Measurements from ENCODE around the gene CABLES1.

Gene CABLES1

GRCh38 chr18:23291456-23292205 is 156.3 kb downstream of the CABLES1 start:
- FAIRE-seq (no peak), DNase-seq (ENCODE audit: insufficient read length, low spot score) (no peak)
- TF ChIP-seq, protein P1, sequence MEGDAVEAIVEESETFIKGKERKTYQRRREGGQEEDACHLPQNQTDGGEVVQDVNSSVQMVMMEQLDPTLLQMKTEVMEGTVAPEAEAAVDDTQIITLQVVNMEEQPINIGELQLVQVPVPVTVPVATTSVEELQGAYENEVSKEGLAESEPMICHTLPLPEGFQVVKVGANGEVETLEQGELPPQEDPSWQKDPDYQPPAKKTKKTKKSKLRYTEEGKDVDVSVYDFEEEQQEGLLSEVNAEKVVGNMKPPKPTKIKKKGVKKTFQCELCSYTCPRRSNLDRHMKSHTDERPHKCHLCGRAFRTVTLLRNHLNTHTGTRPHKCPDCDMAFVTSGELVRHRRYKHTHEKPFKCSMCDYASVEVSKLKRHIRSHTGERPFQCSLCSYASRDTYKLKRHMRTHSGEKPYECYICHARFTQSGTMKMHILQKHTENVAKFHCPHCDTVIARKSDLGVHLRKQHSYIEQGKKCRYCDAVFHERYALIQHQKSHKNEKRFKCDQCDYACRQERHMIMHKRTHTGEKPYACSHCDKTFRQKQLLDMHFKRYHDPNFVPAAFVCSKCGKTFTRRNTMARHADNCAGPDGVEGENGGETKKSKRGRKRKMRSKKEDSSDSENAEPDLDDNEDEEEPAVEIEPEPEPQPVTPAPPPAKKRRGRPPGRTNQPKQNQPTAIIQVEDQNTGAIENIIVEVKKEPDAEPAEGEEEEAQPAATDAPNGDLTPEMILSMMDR (IDR thresholded peaks at IDR 0.05; ENCODE audit: insufficient read depth, missing control alignments), result no peak

GRCh38 chr18:23300231-23300805 is 165.0 kb downstream of the CABLES1 start:
- no peak for DNase-seq (ENCODE audit: insufficient read length, low spot score)
- FAIRE-seq, result peak; percentile 92
- TF ChIP-seq, protein P1 (IDR thresholded peaks at IDR 0.05; ENCODE audit: insufficient read depth, missing control alignments), result no peak

GRCh38 chr18:23301972-23302371 is 166.7 kb downstream of the CABLES1 start:
- no peak for DNase-seq (ENCODE audit: insufficient read length, low spot score)
- FAIRE-seq, result peak; percentile 32
- TF ChIP-seq, protein P1 (IDR thresholded peaks at IDR 0.05; ENCODE audit: insufficient read depth, missing control alignments), result no peak

GRCh38 chr18:23302511-23302850 is 167.2 kb downstream of the CABLES1 start:
- peak; percentile 21 for FAIRE-seq
- TF ChIP-seq, protein P1 (IDR thresholded peaks at IDR 0.05; ENCODE audit: insufficient read depth, missing control alignments), result no peak
- no peak for DNase-seq (ENCODE audit: insufficient read length, low spot score)

DNA sequence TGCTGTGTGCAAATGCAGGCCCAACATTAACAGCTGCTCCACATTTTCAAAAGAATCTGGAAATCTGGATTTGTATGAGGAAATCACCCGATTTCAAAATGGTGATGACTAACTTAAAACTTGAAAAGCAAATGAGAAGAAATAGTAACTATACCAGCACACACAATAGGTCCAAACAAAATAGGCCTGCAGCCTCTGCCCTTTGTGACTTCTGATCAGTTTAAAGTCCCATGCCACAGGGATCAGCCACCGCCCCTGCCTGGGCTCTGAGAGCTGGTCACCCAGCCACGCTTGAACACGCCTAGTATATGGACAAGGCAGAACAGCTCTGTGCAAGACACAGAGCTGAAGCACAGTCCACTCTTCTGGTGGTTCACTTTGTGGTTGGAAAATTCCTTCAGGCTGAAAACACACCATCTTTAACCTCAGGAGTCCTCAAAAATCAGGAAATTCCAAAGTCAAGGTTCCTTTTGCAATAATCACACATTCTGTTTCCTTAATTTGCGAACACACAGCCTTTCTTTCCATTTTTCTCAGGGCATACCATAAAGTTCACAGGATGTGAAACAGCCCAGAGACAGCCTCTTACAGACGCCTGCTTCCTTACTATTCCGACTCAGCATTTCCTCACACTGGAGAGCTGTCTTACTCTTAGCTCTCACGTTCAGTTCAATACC is 167.7 kb downstream of the CABLES1 start:
- DNase-seq (ENCODE audit: insufficient read length, low spot score) (no peak), FAIRE-seq (no peak)
- TF ChIP-seq, protein P1 (IDR thresholded peaks at IDR 0.05; ENCODE audit: insufficient read depth, missing control alignments), result no peak

DNA sequence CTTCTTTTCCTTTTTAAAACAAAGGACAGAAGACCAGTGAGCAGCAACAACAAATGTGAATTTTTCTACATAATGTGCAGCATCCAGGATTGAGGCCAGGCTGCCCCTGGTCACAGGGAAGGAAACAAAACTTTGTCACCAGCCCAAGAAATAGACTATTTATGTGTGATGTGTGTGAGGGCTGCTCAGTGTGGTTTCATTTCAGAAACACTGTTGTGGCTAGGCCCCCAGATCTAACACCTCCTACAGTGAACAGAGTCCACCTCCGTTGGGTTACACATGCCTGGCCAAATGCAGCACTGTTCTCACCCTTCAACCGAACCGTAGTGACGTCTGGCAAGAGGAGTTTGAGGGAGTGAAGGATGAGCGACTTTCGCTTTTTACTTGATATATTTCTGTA is 171.5 kb downstream of the CABLES1 start:
- TF ChIP-seq, protein P1 (IDR thresholded peaks at IDR 0.05; ENCODE audit: insufficient read depth, missing control alignments), result no peak
- FAIRE-seq, result no peak
- no peak for DNase-seq (ENCODE audit: insufficient read length, low spot score)
